ENCODE results near the gene CCDC194. TPM values are rescaled to one million over a fixed set of nuclear protein-coding genes. Genes with fewer than 3 reads are reported as not detected.

CCDC194 gene
- total and polyA plus RNA-seq, 2 of the 8 experiments (the other 6 are each of a cell fraction or from before 2014, with no cell fraction given): 0.33 TPM; not detected in 1

DNA sequence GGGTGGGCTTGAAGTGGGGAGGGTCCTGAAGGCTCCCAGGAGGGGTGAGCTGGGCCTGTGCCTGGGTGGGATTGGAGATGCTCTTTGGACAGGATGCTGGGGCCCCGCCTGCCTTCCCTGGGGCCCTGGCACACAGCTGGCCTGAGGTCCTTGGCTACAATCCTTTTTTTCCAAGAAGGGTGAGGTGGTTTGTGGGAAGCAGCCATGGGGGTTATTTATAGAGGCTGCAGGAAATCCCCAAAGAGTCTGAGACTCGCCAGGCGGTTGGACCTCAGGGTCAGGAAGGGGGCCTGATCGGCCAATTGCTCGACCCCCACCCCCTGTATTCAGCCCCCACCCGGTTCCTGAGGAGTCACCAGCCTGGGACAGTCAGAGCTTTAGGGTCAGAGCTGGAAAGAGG lies 46.6 kb downstream of the CCDC194 start (continued):
- no peak for TF ChIP-seq HDAC6 (IDR thresholded peaks at IDR 0.05; ENCODE audit: low read depth, low read length)
